Neuron (in vitro differentiated cells): ENCODE data around the gene SUGCT.
"Not testable (repeated sequence)": the region's sequence is repeated elsewhere in the genome, so short reads cannot be mapped to it uniquely, and the experiment has no call there.

ENCODE experiments used
- H2AFZ ChIP-seq: one replicate; pipeline ENCODE4 v1.6.1; 2013; ENCODE audit warnings: low read depth, mild to moderate bottlenecking, inconsistent platforms, low read length, moderate library complexity
- H3K27me3 ChIP-seq: one replicate; pipeline ENCODE4 v1.6.1; 2013; ENCODE audit warnings: low read length; ENCODE audit not compliant: insufficient read depth
- H3K36me3 ChIP-seq: one replicate; pipeline ENCODE4 v1.6.1; 2013; ENCODE audit warnings: low read length; ENCODE audit not compliant: insufficient read depth
- H3K4me1 ChIP-seq: one replicate; pipeline ENCODE4 v1.6.1; 2013; ENCODE audit warnings: low read length; ENCODE audit not compliant: insufficient read depth
- H3K4me3 ChIP-seq: 2 replicates; pipeline ENCODE4 v1.5.1; 2013; ENCODE audit warnings: mild to moderate bottlenecking, low read length, moderate library complexity
- H3K9me3 ChIP-seq: one replicate; pipeline ENCODE4 v1.6.1; 2013; ENCODE audit warnings: low read length

SUGCT gene

GRCh38 chr7:40263752-40264390 is 129.1 kb downstream of the SUGCT start:
- Histone ChIP-seq H3K9me3 (no peaks in the 10 kb centered on the region), H3K4me3 (no peak overlapping the region), H2AFZ (no peak overlapping the region), H3K27me3 (no peaks in the 10 kb centered on the region), H3K36me3 (no peaks in the 10 kb centered on the region), H3K4me1 (no peaks in the 10 kb centered on the region)

GRCh38 chr7:40267583-40267982 is 132.8 kb downstream of the SUGCT start:
- Histone ChIP-seq H2AFZ (no peak overlapping the region), H3K4me3 (no peak overlapping the region), H3K27me3 (no peaks in the 10 kb centered on the region), H3K36me3 (no peaks in the 10 kb centered on the region), H3K4me1 (no peaks in the 10 kb centered on the region), H3K9me3 (no peaks in the 10 kb centered on the region)

GRCh38 chr7:40268810-40269209 is 134.0 kb downstream of the SUGCT start:
- not testable (repeated sequence) for H3K36me3 ChIP-seq, H3K27me3 ChIP-seq, H2AFZ ChIP-seq, H3K4me3 ChIP-seq, H3K4me1 ChIP-seq, H3K9me3 ChIP-seq

- H3K9me3 ChIP-seq = no peaks in the 10 kb centered on the region
- no peaks in the 10 kb centered on the region for H3K36me3 ChIP-seq
- H3K27me3 ChIP-seq = no peaks in the 10 kb centered on the region
- H3K4me1 ChIP-seq = no peaks in the 10 kb centered on the region
- no peak overlapping the region for H2AFZ ChIP-seq
- H3K4me3 ChIP-seq = no peak overlapping the region
These were observed 141.3 kb downstream of the SUGCT start for GRCh38 chr7:40276061-40276460.

GRCh38 chr7:40279991-40280390 is 145.2 kb downstream of the SUGCT start:
- H3K4me3 ChIP-seq = no peak overlapping the region
- H3K4me1 ChIP-seq = no peaks in the 10 kb centered on the region
- no peaks in the 10 kb centered on the region for H3K9me3 ChIP-seq
- H2AFZ ChIP-seq = no peak overlapping the region
- no peaks in the 10 kb centered on the region for H3K27me3 ChIP-seq
- no peaks in the 10 kb centered on the region for H3K36me3 ChIP-seq

- Histone ChIP-seq H2AFZ (no peak overlapping the region), H3K9me3 (no peaks in the 10 kb centered on the region), H3K4me1 (no peaks in the 10 kb centered on the region), H3K4me3 (no peak overlapping the region), H3K36me3 (no peaks in the 10 kb centered on the region), H3K27me3 (no peaks in the 10 kb centered on the region)
These were observed 148.1 kb downstream of the SUGCT start for GRCh38 chr7:40282858-40283257.

- no peaks in the 10 kb centered on the region for H3K4me1 ChIP-seq
- H2AFZ ChIP-seq = no peak overlapping the region
- no peaks in the 10 kb centered on the region for H3K27me3 ChIP-seq
- H3K36me3 ChIP-seq = no peaks in the 10 kb centered on the region
- no peak overlapping the region for H3K4me3 ChIP-seq
- no peaks in the 10 kb centered on the region for H3K9me3 ChIP-seq
These were observed 148.6 kb downstream of the SUGCT start for GRCh38 chr7:40283391-40283790.

- Histone ChIP-seq H3K4me1 (no peaks in the 10 kb centered on the region), H2AFZ (no peak overlapping the region), H3K4me3 (no peak overlapping the region)
These were observed 154.0 kb downstream of the SUGCT start for GRCh38 chr7:40288827-40289226.

GRCh38 chr7:40297741-40298311 is 163.0 kb downstream of the SUGCT start:
- Histone ChIP-seq H3K36me3 (no peaks in the 10 kb centered on the region), H3K9me3 (no peaks in the 10 kb centered on the region), H3K4me1 (peaks cover 4% of the 10 kb centered on the region)

More at GRCh38 chr7:40288827-40289226, 154.0 kb downstream of the SUGCT start:
- Histone ChIP-seq H3K36me3 (no peaks in the 10 kb centered on the region), H3K9me3 (no peaks in the 10 kb centered on the region), H3K27me3 (no peaks in the 10 kb centered on the region)

GRCh38 chr7:40298421-40298820 is 163.6 kb downstream of the SUGCT start:
- Histone ChIP-seq H3K36me3 (no peaks in the 10 kb centered on the region), H3K9me3 (no peaks in the 10 kb centered on the region), H2AFZ (no peak overlapping the region), H3K27me3 (no peaks in the 10 kb centered on the region), H3K4me1 (peaks cover 4% of the 10 kb centered on the region), H3K4me3 (no peak overlapping the region)

More at GRCh38 chr7:40297741-40298311, 163.0 kb downstream of the SUGCT start:
- Histone ChIP-seq H3K4me3 (no peak overlapping the region), H3K27me3 (no peaks in the 10 kb centered on the region), H2AFZ (no peak overlapping the region)

- no peaks in the 10 kb centered on the region for H3K9me3 ChIP-seq
- H2AFZ ChIP-seq = no peak overlapping the region
- H3K36me3 ChIP-seq = no peaks in the 10 kb centered on the region
- no peaks in the 10 kb centered on the region for H3K27me3 ChIP-seq
- H3K4me3 ChIP-seq = no peak overlapping the region
- peaks cover 4% of the 10 kb centered on the region for H3K4me1 ChIP-seq
These were observed 164.3 kb downstream of the SUGCT start for GRCh38 chr7:40299097-40299496.

- no peaks in the 10 kb centered on the region for H3K27me3 ChIP-seq
- no peak overlapping the region for H3K4me3 ChIP-seq
- no peaks in the 10 kb centered on the region for H3K36me3 ChIP-seq
- no peaks in the 10 kb centered on the region for H3K9me3 ChIP-seq
- peaks cover 4% of the 10 kb centered on the region for H3K4me1 ChIP-seq
- H2AFZ ChIP-seq = no peak overlapping the region
These were observed 165.4 kb downstream of the SUGCT start for GRCh38 chr7:40300146-40300670.

- Histone ChIP-seq H2AFZ (no peak overlapping the region), H3K36me3 (no peaks in the 10 kb centered on the region), H3K9me3 (no peaks in the 10 kb centered on the region), H3K4me1 (peaks cover 4% of the 10 kb centered on the region), H3K4me3 (no peak overlapping the region), H3K27me3 (no peaks in the 10 kb centered on the region)
These were observed 166.8 kb downstream of the SUGCT start for GRCh38 chr7:40301486-40302068.
